Breast epithelium (tissue), 3 donors: ENCODE results near the gene OR8D2.

Source experiments
- CTCF ChIP-seq, 3 donors: fragments of 450-650 bp; IDR thresholded peaks; one replicate each; pipeline ENCODE4 v1.5.1; 2016 to 2017; ENCODE audit warnings: antibody characterized with exemption in 3 of 3, mild to moderate bottlenecking in 3 of 3, moderate library complexity in 3 of 3
- POLR2AphosphoS5 ChIP-seq, 3 donors: sonication (generic); formaldehyde crosslinking; IDR thresholded peaks; one replicate each; pipeline ENCODE4 v1.6.1; 2017; ENCODE audit warnings: antibody characterized with exemption in 3 of 3

- no peak for TF ChIP-seq POLR2AphosphoS5 (IDR thresholded peaks at IDR 0.05)
- no peak for TF ChIP-seq CTCF (IDR thresholded peaks at IDR 0.05)
Measured at GRCh38 chr11:124301548-124301947, 18.4 kb downstream of the OR8D2 start.
